Adipocyte (in vitro differentiated cells): ENCODE results near the gene BARX2.
"Not testable (repeated sequence)": the region's sequence is repeated elsewhere in the genome, so short reads cannot be mapped to it uniquely, and the experiment has no call there.

Experiments used
- DNase-seq: peaks from one replicate; pipeline ENCODE4 v3.0.0-alpha.2; 2015; ENCODE audit warnings: low read depth
- H3K27me3 ChIP-seq: replicated peaks from 2 replicates; pipeline ENCODE4 v1.7.0; 2013; ENCODE audit warnings: mild to moderate bottlenecking, low read length, moderate library complexity; ENCODE audit not compliant: control insufficient read depth, insufficient read depth
- H3K36me3 ChIP-seq: 2 replicates; pipeline ENCODE4 v1.7.0; 2013; ENCODE audit warnings: low read length, mild to moderate bottlenecking, moderate library complexity; ENCODE audit not compliant: control insufficient read depth, insufficient read depth, severe bottlenecking
- H3K4me1 ChIP-seq: 2 replicates; pipeline ENCODE4 v1.7.0; 2013; ENCODE audit warnings: mild to moderate bottlenecking, low read length, moderate library complexity; ENCODE audit not compliant: control insufficient read depth, insufficient read depth
- H3K4me3 ChIP-seq: 2 replicates; pipeline ENCODE4 v1.7.0; 2013; ENCODE audit warnings: mild to moderate bottlenecking, low read length, moderate library complexity
- H3K9ac ChIP-seq: 2 replicates; pipeline ENCODE4 v1.7.0; 2013; ENCODE audit warnings: mild to moderate bottlenecking, low read length, moderate library complexity
- H3K9me3 ChIP-seq: 2 replicates; pipeline ENCODE4 v1.7.0; 2013; ENCODE audit warnings: mild to moderate bottlenecking, low read length, moderate library complexity; ENCODE audit not compliant: control insufficient read depth

The BARX2 gene, protein sequence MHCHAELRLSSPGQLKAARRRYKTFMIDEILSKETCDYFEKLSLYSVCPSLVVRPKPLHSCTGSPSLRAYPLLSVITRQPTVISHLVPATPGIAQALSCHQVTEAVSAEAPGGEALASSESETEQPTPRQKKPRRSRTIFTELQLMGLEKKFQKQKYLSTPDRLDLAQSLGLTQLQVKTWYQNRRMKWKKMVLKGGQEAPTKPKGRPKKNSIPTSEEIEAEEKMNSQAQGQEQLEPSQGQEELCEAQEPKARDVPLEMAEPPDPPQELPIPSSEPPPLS

DNA sequence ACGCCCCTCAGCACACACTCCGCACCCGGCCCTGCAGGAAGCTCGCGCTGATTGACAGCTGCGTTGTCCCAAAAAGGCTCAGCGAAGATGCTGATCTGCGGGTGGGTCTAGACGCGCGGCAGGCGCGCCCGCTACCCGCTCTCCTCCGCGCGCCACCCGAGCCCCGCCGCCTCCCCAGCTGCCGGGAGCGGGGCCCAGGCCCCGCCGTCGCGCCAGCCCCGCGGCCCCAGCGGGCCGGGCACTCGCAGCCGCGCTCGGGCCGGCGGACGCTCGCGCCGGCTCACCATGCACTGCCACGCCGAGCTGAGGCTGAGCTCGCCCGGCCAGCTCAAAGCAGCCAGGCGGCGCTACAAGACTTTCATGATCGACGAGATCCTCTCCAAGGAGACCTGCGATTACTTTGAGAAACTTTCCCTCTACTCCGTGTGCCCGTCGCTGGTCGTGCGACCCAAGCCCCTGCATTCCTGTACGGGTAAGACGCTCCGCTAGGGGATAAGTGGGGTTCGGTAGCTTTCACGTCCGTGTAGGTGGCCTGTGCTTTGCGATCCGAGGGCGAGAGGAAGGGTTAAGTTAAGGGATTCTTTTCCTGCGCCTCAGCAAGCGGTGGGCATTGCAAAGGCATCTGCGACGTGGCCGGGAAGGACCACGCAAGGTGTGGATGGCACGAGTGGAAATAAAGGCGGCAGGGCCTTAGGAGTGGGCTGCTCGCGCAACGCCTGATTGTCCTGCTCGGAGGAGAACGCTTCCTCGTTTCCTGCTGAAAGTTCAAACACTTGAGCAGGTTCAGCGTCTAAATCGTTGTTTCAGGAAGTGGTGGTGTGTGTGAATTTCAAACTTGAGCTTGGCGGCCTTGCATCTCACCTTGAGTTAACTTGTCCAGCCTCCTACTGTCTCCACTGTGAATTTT is at the start of gene BARX2:
Gene BARX2 (plus strand): TSS at position 98 of the 907 bp plus-strand sequence. CDS start 188 bp downstream, at position 286.
- Histone ChIP-seq H3K4me3 (no peak within 1 kb of the TSS), H3K4me1 (peaks cover 3% of the 10 kb centered on the region), H3K36me3 (no peaks in the 10 kb centered on the region), H3K27me3 (peaks cover 87% of the 10 kb centered on the region), H3K9me3 (no peaks in the 10 kb centered on the region), H3K9ac (no peak within 1 kb of the TSS)
- peak; percentile 48 for DNase-seq

DNA sequence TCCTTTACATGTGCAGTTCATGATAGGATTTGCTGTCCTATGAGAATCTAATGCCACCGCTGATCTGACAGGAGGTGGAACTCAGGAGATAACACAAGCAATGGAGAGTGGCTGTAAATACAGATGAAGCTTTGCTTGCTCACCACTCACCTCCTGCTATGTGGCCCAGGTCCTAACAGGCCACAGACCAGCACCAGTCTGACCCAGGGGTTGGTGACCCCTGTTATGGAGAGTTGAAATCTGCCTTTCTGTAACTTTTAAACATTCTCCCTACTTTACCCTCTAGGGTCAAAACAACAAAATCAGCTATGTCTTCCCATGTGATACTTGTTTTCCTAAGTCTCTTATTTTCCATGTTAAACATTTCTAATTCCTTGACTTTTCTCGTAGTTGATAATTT is 48.7 kb upstream of the BARX2 start:
- H3K9ac ChIP-seq, result no peak overlapping the region
- no peak for DNase-seq
- no peaks in the 10 kb centered on the region for H3K9me3 ChIP-seq

DNA sequence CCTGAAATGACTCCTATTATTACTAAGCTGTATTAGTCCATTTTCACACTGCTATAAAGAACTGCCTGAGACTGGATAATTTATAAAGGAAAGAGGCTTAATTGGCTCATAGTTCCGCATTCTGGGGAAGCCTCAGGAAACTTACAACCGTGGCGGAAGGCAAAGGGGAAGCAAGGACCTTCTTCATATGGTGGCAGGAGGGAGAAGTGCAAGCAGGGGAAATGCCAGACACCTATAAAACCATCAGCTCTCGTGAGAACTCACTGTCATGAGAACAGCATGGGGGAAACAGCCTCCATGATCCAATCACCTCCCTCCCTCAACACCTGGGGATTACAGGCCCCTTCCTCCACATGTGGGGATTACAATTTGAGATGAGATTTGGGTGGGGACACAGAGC is 47.9 kb upstream of the BARX2 start:
- H3K4me1 ChIP-seq, result peaks cover 25% of the 10 kb centered on the region
- H3K36me3 ChIP-seq, DNase-seq, H3K4me3 ChIP-seq, H3K9ac ChIP-seq, H3K27me3 ChIP-seq, H3K9me3 ChIP-seq: not testable (repeated sequence)

More for the DNA sequence above, 48.7 kb upstream of the BARX2 start:
- Histone ChIP-seq H3K36me3 (no peaks in the 10 kb centered on the region), H3K4me3 (no peak overlapping the region), H3K27me3 (no peaks in the 10 kb centered on the region), H3K4me1 (peaks cover 25% of the 10 kb centered on the region)

DNA sequence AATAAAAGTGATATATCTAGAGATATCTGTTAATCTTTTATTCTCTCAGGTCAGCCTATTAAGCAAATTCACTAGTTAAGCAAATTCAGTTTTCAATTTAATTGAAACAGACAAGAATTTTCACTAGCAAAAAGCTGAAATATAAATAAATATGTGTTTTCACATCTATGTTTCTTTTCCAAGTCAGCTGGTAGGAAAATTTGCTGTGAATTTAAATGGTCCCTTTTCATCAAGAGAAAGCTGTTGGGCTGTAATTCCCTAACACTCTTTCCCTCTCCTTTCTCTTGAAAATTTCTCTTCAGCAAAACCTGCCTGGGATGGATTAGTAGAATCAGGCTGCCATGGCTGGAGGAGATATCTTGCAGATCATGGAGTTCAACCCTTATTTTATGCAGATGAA is 46.9 kb upstream of the BARX2 start:
- Histone ChIP-seq H3K4me1 (peaks cover 18% of the 10 kb centered on the region), H3K9me3 (no peaks in the 10 kb centered on the region), H3K36me3 (no peaks in the 10 kb centered on the region), H3K27me3 (no peaks in the 10 kb centered on the region), H3K9ac (no peak overlapping the region), H3K4me3 (no peak overlapping the region)
- DNase-seq, result no peak

DNA sequence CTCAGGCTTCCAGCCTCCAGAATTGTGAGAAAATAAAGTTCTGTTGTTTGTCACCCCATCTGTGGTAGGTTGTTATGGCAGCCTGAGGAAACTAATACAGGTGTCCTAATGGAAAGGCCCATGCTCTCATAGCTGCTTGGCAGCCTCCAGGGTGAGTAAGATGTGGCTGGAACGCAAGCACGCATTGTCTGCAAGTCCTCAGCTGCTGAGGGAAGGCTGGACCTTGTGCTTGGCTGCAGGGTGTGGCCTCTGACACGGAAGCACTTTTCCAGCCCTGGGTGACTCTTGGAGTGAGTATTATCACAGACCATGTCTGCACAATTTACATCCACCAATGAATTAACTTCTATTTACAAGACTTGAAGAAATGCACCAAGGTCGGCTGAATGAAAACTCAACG is 44.4 kb upstream of the BARX2 start:
- H3K4me3 ChIP-seq, result no peak overlapping the region
- H3K9me3 ChIP-seq, result no peaks in the 10 kb centered on the region
- H3K27me3 ChIP-seq, result no peaks in the 10 kb centered on the region
- no peaks in the 10 kb centered on the region for H3K36me3 ChIP-seq
- H3K4me1 ChIP-seq, result peaks cover 3% of the 10 kb centered on the region
- H3K9ac ChIP-seq, result no peak overlapping the region
- DNase-seq, result no peak

DNA sequence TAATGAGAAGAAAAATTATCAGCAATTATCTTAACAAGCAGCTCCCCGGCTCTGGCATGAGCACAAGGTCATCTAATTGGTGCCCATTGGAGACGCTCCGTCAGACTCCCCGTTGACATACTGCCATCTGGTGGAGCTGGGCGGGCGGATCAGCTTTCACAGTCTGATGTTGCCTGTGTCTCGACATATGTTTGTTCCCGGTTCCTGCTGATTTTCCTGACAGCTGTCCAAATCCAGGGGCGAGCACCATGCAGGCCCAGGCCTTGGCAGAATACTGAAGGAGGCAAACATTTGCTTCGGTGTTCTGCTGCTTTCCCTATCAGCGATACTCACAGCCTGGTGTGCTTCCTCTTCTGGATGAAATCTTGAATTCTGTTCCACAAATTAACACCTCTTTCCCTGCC is 43.8 kb upstream of the BARX2 start:
- peaks cover 3% of the 10 kb centered on the region for H3K4me1 ChIP-seq
- H3K9ac ChIP-seq, result no peak overlapping the region
- no peaks in the 10 kb centered on the region for H3K36me3 ChIP-seq
- no peaks in the 10 kb centered on the region for H3K27me3 ChIP-seq
- H3K9me3 ChIP-seq, result no peaks in the 10 kb centered on the region
- DNase-seq, result peak; percentile 91
- no peak overlapping the region for H3K4me3 ChIP-seq

DNA sequence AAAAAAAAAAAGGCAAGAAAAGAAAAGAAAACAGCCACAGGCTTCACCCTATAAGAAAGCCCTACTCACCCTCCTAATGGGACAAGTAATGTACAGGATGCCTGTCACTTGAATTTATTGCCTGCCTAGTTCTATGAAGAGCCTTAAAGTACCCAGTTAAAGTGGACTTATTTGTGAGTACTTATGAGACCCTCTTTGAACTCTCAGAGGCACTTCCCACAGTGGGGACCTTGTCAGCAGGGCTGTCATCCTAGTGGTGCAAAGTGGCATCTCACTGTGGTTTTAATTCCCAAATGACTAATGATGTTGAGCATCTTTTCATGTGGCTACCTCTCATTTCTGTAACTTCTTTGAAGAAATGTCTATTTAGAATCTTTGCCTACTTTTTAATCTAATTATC is 41.8 kb upstream of the BARX2 start:
- no peak overlapping the region for H3K9ac ChIP-seq
- DNase-seq, result no peak
- no peaks in the 10 kb centered on the region for H3K27me3 ChIP-seq
- no peaks in the 10 kb centered on the region for H3K9me3 ChIP-seq
- H3K4me3 ChIP-seq, result no peak overlapping the region
- H3K4me1 ChIP-seq, result peaks cover 3% of the 10 kb centered on the region
- no peaks in the 10 kb centered on the region for H3K36me3 ChIP-seq

DNA sequence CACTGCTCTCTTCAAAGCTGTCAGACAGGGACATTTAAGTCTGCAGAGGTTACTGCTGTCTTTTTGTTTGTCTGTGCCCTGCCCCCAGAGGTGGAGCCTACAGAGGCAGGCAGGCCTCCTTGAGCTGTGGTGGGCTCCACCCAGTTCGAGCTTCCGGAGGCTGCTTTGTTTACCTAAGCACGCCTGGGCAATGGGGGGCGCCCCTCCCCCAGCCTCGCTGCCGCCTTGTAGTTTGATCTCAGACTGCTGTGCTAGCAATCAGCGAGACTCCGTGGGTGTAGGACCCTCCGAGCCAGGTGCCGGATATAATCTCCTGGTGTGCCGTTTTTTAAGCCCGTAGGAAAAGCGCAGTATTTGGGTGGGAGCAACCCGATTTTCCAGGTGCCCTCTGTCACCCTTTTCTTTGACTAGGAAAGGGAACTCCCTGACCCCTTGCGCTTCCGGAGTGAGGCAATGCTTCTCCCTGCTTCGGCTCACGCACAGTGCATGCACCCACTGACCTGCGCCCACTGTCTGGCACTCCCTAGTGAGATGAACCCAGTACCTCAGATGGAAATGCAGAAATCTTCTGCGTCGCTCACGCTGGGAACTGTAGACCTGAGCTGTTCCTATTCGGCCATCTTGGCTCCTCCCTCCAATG is 31.2 kb upstream of the BARX2 start:
- H3K36me3 ChIP-seq, H3K4me3 ChIP-seq, DNase-seq: not testable (repeated sequence)

DNA sequence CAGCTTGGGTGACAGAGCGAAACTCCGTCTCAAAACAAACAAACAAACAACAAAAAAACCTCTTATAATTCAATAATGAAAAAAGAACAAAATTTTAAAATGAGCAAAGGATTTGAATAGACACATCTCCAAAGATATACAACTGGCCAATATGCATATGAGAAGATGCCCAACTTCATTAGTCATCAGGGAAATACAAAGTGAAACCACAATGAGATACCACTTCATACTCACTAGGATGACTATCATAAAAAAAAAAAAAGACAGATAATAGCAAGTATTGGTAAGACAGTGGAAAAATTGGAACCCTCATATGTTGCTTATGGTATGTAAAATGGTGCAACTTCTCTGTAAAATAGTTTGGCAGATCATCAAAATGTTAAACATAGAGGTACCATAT is 28.7 kb upstream of the BARX2 start:
- no peaks in the 10 kb centered on the region for H3K4me1 ChIP-seq
- no peak for DNase-seq
- H3K9ac ChIP-seq, result no peak overlapping the region

More for the DNA sequence above, 31.2 kb upstream of the BARX2 start:
- not testable (repeated sequence) for H3K27me3 ChIP-seq, H3K9ac ChIP-seq, H3K9me3 ChIP-seq, H3K4me1 ChIP-seq

DNA sequence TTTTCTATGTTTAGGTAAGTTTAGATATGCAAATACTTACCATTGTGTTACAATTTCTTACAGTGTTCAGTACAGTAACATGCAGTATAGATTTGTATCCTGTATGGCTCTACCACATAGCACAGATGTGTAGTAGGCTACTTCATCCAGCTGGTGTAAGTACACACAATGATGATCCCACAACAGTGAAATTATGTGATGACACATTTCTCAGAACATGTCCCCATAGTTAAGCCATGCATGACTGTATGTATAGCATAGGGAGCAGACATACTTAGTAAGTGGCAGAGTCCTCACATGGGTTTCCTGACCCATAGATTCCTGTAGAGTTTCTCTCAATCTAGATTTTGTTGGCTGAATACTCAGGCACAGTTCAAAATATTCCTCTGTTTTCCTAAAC is 26.8 kb upstream of the BARX2 start:
- H3K4me1 ChIP-seq, result no peaks in the 10 kb centered on the region
- no peaks in the 10 kb centered on the region for H3K9me3 ChIP-seq
- no peak overlapping the region for H3K4me3 ChIP-seq
- DNase-seq, result no peak
- no peaks in the 10 kb centered on the region for H3K36me3 ChIP-seq
- H3K9ac ChIP-seq, result no peak overlapping the region
- H3K27me3 ChIP-seq, result no peaks in the 10 kb centered on the region

More for the DNA sequence above, 28.7 kb upstream of the BARX2 start:
- Histone ChIP-seq H3K9me3 (no peaks in the 10 kb centered on the region), H3K36me3 (no peaks in the 10 kb centered on the region), H3K27me3 (no peaks in the 10 kb centered on the region), H3K4me3 (no peak overlapping the region)

DNA sequence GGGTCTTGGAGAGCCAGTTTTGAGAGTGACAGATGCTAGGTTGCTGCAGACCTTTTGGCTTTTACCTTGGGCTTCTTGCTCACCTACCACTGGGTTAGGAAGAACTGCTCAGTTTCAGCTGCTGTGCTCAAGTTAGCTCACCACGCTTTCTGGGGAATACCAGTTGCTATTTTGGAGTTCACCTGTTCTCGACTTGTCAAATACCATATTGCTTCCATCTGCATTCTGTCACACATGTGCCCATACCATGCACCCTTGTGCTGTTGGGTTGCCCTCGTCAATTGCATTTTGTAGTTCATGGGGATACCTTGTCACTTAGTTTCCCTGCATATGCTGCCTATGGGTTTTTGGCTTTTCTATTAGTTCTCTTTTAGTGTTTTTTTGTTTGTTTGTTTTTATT is 23.0 kb upstream of the BARX2 start:
- H3K4me1 ChIP-seq, result no peaks in the 10 kb centered on the region
- no peaks in the 10 kb centered on the region for H3K9me3 ChIP-seq
- no peak for DNase-seq

More for the DNA sequence above, 23.0 kb upstream of the BARX2 start:
- Histone ChIP-seq H3K27me3 (peaks cover 5% of the 10 kb centered on the region), H3K4me3 (no peak overlapping the region), H3K9ac (no peak overlapping the region), H3K36me3 (no peaks in the 10 kb centered on the region)
